HUES64 (cell line): Measurements from ENCODE around the gene CD93.

Experiments
- H3K27ac ChIP-seq: 2 replicates; pipeline ENCODE4 v1.7.0; 2013; ENCODE audit warnings: low read depth, low read length, inconsistent platforms
- H3K27me3 ChIP-seq: 2 replicates; pipeline ENCODE4 v1.6.1; 2013; ENCODE audit warnings: mild to moderate bottlenecking, low read length; ENCODE audit not compliant: insufficient read depth
- H3K36me3 ChIP-seq: 2 replicates; pipeline ENCODE4 v1.6.1; 2013; ENCODE audit warnings: mild to moderate bottlenecking, low read length; ENCODE audit not compliant: insufficient read depth
- H3K4me1 ChIP-seq: 2 replicates; pipeline ENCODE4 v1.6.1; 2013; ENCODE audit warnings: mild to moderate bottlenecking, low read length, moderate library complexity; ENCODE audit not compliant: insufficient read depth
- H3K4me3 ChIP-seq: 2 replicates; pipeline ENCODE4 v1.5.1; 2013; ENCODE audit warnings: mild to moderate bottlenecking, low read length, moderate library complexity
- H3K9ac ChIP-seq: 2 replicates; pipeline ENCODE4 v1.6.1; 2013; ENCODE audit warnings: mild to moderate bottlenecking, low read depth, low read length
- H3K9me3 ChIP-seq: 2 replicates; pipeline ENCODE4 v1.6.1; 2013; ENCODE audit warnings: low read depth, low read length; ENCODE audit not compliant: insufficient read depth
- WGBS: fragments of 150-250, 120-280 bp; methylation state at CpG from one replicate; pipeline ENCODE4 v1.1.7; 2013; ENCODE audit warnings: missing lambda C conversion rate; 5-methylcytosine and 5-hydroxymethylcytosine counted together

Gene CD93

GRCh38 chr20:23127506-23128279 lies 41.6 kb upstream of the CD93 start:
- Histone ChIP-seq H3K36me3 (no peaks in the 10 kb centered on the region), H3K9me3 (no peaks in the 10 kb centered on the region), H3K27me3 (no peaks in the 10 kb centered on the region), H3K9ac (no peak overlapping the region), H3K4me3 (no peak overlapping the region), H3K4me1 (no peaks in the 10 kb centered on the region), H3K27ac (no peak overlapping the region)
- 90% methylated on average over 14 of the region's 14 CpGs for WGBS

DNA sequence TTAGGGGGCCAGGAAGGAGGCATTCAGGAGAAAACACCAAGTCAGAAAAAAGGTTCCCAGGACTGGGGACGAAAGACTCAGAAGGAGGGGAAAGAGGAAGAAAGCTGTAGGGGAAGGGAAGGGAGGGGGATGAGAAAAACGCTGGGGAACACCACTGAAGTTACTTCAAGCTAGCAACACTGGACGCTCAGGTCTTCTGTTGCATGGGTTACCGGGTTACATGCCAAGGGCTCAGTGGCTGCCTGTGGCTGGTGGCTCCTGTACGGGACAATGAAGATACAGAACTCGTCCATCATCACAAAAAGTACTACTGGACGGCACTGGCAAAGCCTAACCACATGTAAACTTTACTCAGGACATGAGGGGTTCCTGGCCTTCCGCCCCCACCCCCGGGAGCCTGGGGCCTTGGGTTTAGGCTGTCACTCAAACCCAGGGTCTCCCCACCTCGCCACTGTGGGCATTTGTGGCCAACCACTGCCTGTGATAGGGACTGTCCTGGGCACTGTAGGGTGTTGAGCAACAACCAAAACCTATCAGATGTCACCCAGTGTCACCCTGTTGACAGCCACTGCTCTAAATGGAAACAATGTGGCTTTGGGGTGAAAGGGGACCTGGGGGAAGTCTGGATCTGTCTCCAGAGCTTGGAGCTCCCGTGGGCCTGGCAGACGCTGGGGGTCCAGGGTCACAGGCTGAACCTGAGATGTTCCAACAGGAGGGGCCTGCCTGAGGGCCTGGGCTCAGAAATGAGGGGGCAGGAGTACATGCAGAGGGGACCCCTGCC lies 40.3 kb upstream of the CD93 start:
- no peak overlapping the region for H3K9ac ChIP-seq
- WGBS = 85% methylated on average over 12 of the region's 12 CpGs
- no peaks in the 10 kb centered on the region for H3K9me3 ChIP-seq
- no peaks in the 10 kb centered on the region for H3K27me3 ChIP-seq
- H3K4me3 ChIP-seq = no peak overlapping the region
- H3K36me3 ChIP-seq = no peaks in the 10 kb centered on the region
- H3K27ac ChIP-seq = no peak overlapping the region
- no peaks in the 10 kb centered on the region for H3K4me1 ChIP-seq

- Histone ChIP-seq H3K4me3 (no peak overlapping the region), H3K27ac (no peak overlapping the region), H3K4me1 (no peaks in the 10 kb centered on the region), H3K9me3 (no peaks in the 10 kb centered on the region), H3K9ac (no peak overlapping the region), H3K36me3 (no peaks in the 10 kb centered on the region), H3K27me3 (no peaks in the 10 kb centered on the region)
- 95% methylated on average over 5 of the region's 5 CpGs for WGBS
These were observed 39.6 kb upstream of the CD93 start for GRCh38 chr20:23125625-23126191.

DNA sequence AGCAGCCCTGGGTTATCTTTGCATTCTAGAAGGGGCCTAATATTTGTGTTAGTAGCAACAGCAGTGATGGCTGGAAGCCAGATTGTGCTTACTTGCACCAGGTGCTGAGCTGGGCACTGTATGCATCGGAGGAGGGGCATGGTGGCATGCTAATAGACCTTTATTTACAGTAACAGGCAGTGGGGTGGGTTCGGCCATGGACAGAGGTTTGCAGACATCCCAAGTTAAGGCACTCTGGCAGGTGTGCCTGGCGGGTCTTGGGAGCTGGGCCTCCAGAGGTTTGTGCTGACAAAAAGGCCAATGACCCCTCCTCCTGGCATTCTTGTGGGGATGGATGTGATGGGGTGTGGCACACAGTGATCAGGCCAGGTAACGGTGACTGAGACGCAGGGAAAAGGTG lies 39.0 kb upstream of the CD93 start:
- no peak overlapping the region for H3K9ac ChIP-seq
- no peaks in the 10 kb centered on the region for H3K36me3 ChIP-seq
- H3K4me1 ChIP-seq = no peaks in the 10 kb centered on the region
- 84% methylated on average over 5 of the region's 5 CpGs for WGBS
- no peaks in the 10 kb centered on the region for H3K27me3 ChIP-seq
- no peak overlapping the region for H3K4me3 ChIP-seq
- H3K27ac ChIP-seq = no peak overlapping the region
- no peaks in the 10 kb centered on the region for H3K9me3 ChIP-seq

DNA sequence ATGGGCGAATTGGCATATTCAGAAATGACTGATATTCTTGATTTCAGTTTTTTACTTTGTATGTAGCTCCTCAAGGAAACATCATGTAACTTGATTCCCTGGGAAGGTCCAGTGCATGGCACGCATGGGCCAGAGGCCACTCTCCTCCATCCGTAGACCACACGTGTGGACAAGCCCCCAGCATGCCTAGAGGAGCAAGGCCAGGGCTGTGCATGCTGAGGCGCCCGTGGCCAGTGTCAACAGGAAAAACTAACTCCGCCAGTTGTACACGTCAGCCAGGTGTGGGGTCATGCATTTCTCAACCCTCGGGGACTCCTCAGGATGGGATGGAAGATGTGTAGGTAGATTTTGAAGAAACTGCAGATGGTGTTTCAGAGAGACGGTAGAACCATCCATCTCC lies 37.8 kb upstream of the CD93 start:
- Histone ChIP-seq H3K27me3 (no peaks in the 10 kb centered on the region), H3K4me1 (no peaks in the 10 kb centered on the region), H3K4me3 (no peak overlapping the region), H3K9me3 (no peaks in the 10 kb centered on the region), H3K27ac (no peak overlapping the region), H3K36me3 (no peaks in the 10 kb centered on the region), H3K9ac (no peak overlapping the region; the same call in 1 of the 2 replicates)
- whole genome bisulfite sequencing = 95% methylated on average over 10 of the region's 10 CpGs

DNA sequence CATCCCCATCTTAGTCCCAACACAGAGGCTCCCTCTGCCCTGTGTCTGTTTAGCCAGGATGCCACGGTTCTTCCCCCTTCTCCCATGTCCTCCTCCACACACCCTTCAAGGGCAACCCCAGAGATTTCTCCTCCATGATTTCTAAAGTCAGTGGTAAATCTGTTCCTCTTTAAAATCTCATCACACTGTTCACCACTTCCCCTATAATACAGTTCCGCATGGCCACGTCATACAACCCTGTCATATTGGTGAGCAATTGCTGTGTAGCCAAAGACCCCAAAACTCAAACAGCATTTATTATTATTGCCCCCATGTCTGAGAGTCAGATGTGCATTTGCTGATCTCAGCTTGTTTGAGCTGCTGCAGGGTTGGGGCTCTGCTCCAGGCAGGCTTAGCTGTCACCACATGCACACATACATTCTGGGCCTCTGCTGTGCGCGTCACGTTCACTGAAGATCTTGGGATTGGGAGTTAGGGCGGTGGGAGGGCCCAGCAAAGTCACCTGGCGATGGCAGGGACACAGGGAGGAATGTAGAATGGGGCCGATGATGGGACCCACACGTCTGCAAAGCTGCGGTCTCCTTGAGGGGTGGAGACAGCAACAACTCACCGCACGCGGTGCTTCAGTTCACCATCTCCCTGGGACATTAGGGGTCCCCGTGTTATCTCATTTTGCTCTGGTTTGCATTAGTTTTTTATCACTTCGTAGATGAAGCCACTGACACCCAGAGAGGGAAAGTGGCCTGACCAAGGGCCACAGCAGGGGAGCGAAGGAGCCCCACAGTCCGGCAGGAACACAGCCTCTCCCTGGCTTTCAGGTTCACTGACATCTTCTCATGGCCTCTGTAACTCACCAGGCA lies 36.9 kb upstream of the CD93 start:
- no peak overlapping the region for H3K9ac ChIP-seq
- H3K36me3 ChIP-seq = no peaks in the 10 kb centered on the region
- 92% methylated on average over 17 of the region's 18 CpGs for WGBS
- no peak overlapping the region for H3K27ac ChIP-seq
- no peaks in the 10 kb centered on the region for H3K27me3 ChIP-seq
- H3K4me1 ChIP-seq = no peaks in the 10 kb centered on the region
- H3K9me3 ChIP-seq = no peaks in the 10 kb centered on the region
- H3K4me3 ChIP-seq = no peak overlapping the region

DNA sequence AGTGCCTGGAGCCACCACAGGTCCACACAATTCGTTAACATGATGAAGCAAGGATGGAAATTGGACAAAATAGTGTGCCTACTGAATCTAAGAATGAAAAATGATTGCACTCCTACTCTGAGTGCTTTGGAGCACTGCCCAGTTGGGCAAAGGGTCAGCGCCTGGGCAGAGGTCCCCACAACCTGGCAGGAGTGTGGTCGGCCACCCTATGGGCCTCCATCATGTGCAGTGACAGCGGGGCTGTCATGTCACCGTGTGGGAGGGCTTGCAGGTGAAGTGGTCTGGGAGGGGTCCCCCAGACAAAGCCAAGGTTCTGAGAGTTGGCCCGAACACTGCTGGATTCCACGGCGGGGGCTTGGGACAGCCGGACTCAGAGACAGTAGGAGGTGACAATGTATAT lies 36.2 kb upstream of the CD93 start:
- Histone ChIP-seq H3K4me1 (no peaks in the 10 kb centered on the region), H3K36me3 (no peaks in the 10 kb centered on the region), H3K9ac (no peak overlapping the region), H3K9me3 (no peaks in the 10 kb centered on the region), H3K27me3 (no peaks in the 10 kb centered on the region), H3K27ac (no peak overlapping the region), H3K4me3 (no peak overlapping the region)
- 95% methylated on average over 6 of the region's 9 CpGs for WGBS

DNA sequence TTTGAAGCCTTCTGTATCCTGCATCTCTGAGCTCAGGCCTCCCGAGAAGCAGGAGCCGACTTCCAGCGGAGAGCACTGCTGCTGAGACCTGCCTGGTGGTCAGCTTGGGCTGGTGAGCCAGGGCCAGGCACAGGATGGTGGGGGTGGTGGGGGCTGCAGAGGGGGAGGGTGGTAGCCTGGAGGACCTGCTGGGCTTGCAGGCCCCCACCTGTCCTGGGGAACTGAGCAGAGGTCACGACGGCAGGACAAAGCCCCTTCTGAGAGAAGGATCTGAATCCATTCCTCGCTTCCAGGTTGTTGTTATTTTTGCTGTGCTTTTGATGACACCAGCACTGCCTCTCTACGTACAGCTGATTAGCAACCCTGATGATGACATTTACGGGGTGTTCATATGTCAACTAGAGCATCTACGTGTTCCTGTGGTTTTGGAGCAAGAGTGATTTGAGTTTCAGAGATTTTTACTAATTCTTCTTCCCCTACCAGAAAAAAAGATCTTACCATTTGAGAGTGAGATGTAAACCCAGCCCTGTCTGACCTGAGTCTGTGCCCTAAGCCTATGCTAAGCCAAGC lies 35.7 kb upstream of the CD93 start:
- Histone ChIP-seq H3K36me3 (no peaks in the 10 kb centered on the region), H3K4me1 (no peaks in the 10 kb centered on the region), H3K9me3 (no peaks in the 10 kb centered on the region), H3K9ac (no peak overlapping the region), H3K27ac (no peak overlapping the region), H3K4me3 (no peak overlapping the region), H3K27me3 (no peaks in the 10 kb centered on the region)
- 88% methylated on average over 9 of the region's 9 CpGs for WGBS

- no peaks in the 10 kb centered on the region for H3K9me3 ChIP-seq
- no peak overlapping the region for H3K4me3 ChIP-seq
- H3K4me1 ChIP-seq = no peaks in the 10 kb centered on the region
- no peaks in the 10 kb centered on the region for H3K27me3 ChIP-seq
- H3K36me3 ChIP-seq = no peaks in the 10 kb centered on the region
- H3K9ac ChIP-seq = no peak overlapping the region
- WGBS = 91% methylated on average over 15 of the region's 15 CpGs
- no peak overlapping the region for H3K27ac ChIP-seq
These were observed 35.0 kb upstream of the CD93 start for GRCh38 chr20:23120936-23121750.

DNA sequence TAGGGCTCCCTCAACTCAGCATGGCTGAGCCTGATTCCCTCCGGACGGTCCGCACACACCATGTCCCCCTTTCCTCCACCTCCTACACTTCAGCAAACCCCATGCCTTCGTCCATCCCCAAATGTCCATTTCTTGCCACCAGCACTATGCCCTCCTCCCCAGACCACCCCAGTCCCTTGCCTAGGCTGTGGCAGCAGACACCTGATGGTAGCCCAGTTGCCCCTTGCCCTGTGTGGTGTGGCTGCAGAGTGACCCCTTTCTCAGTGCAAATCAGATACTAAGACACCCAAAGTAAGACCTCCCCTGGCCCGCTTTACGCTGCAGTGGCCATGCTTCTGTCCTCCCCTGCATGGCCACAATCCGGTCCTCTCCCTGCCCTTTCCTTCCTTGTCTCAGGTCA lies 34.1 kb upstream of the CD93 start:
- Histone ChIP-seq H3K4me1 (no peaks in the 10 kb centered on the region), H3K27me3 (no peaks in the 10 kb centered on the region), H3K9ac (no peak overlapping the region), H3K9me3 (no peaks in the 10 kb centered on the region), H3K36me3 (no peaks in the 10 kb centered on the region), H3K27ac (no peak overlapping the region), H3K4me3 (no peak overlapping the region)
- WGBS = 95% methylated on average over 6 of the region's 7 CpGs
